HG02840 (cell line): ENCODE results near the gene PFKFB3.
"Not testable (repeated sequence)": the region's sequence is repeated elsewhere in the genome, so short reads cannot be mapped to it uniquely, and the experiment has no call there.

ENCODE experiments used
- ATAC-seq: cut with Tn5 transposase; IDR thresholded peaks from one replicate; pipeline ENCODE4 v1.9.1; 2021; ENCODE audit warnings: mild to moderate bottlenecking, moderate library complexity, moderate number of reproducible peaks; ENCODE audit not compliant: unreplicated experiment, low FRiP score

PFKFB3 gene

DNA sequence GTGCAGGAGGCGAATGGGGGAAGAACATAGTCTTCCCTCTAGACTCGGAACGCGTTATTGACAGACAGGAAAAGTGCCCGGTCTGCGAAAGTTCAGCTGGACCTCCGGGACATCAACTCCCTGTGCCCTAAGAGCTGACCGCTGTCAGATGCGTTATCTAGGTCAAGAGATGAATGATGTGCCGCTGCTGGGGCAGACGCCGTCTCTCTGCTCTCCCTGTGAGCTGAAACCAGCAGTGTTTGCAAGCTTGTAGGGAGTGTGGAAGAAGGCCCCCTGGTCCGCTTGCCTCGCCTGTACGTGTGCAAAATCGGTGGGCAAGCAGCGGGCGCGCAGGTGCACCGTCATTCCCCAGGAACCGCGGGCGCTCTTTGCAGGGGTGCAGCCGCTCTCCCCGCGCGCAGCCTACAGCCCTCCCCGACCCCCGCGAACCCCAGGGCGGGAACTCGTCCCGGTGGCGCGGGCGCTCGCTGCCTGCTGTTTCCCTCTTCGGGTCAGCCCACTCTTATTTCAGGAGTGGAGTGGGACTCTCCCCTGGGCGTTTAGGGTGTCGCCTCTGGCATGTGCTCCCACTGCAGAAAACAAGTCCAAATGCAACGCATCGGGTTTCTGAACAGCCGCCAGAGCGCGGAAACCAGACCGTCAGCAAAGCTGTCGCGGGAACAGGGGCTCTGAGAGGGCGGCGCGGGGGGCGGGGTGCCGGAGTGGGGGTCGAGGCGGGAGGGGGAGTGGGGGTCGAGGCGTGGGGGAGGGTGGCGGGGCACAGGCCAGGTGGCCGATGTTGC is 1.8 kb upstream of the PFKFB3 start:
- ATAC-seq: no peak

GRCh38 chr10:6201516-6201975 is 1.2 kb upstream of the PFKFB3 start:
- ATAC-seq: peak; percentile 30

- peak; percentile 0 for ATAC-seq
Observed at GRCh38 chr10:6202098-6202683, 541 bp upstream of the PFKFB3 start.

- peak; percentile 41 for ATAC-seq
Observed at GRCh38 chr10:6203331-6204062, 765 bp downstream of the PFKFB3 start.

GRCh38 chr10:6204063-6204340 is 1.3 kb downstream of the PFKFB3 start:
- no peak for ATAC-seq

- no peak for ATAC-seq
Observed at GRCh38 chr10:6204341-6205191, 1.8 kb downstream of the PFKFB3 start.

- not testable (repeated sequence) for ATAC-seq
Observed at GRCh38 chr10:6206486-6206885, 3.8 kb downstream of the PFKFB3 start.

DNA sequence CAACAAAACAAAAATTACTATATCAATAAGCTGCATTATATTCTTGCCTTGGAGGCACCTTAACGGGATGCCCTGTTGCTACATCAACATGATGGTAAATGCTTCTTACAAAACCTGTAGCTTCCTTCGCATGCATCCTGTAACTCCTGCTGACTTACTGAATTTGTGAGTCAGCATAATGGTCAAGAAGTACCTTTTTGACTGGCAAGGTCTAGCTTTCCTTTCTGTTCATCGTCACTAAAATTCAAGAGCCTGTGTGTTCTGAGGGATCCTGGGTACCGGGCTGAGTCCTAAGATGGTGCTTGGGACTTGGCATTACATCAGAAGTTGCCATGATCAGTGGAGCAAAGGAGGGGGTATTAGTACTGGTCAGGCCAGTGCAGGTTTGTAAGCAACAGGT is 4.9 kb downstream of the PFKFB3 start:
- no peak for ATAC-seq

- no peak for ATAC-seq
Observed at GRCh38 chr10:6208799-6209235, 6.1 kb downstream of the PFKFB3 start.

DNA sequence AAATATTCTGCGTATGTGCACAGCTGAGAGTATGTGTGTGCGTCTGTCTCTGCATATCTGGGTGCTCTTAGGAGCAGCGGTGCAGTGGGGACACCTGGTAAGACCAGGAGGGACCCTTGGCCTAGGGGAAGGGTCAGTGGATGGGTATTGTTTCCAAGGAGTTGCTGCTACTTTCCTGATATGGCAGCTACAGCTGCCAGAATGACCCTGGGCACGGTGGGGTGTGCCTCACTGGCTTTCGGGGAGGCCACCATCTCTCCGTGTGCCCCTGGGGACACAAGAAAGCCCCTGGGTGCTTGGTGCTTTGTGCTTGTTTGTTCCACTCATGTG is 8.6 kb downstream of the PFKFB3 start:
- no peak for ATAC-seq

- ATAC-seq: no peak
Observed at GRCh38 chr10:6211671-6212635, 9.2 kb downstream of the PFKFB3 start.

- ATAC-seq: no peak
Observed at GRCh38 chr10:6212806-6213205, 10.1 kb downstream of the PFKFB3 start.

GRCh38 chr10:6213257-6213905 is 10.6 kb downstream of the PFKFB3 start:
- ATAC-seq: no peak

DNA sequence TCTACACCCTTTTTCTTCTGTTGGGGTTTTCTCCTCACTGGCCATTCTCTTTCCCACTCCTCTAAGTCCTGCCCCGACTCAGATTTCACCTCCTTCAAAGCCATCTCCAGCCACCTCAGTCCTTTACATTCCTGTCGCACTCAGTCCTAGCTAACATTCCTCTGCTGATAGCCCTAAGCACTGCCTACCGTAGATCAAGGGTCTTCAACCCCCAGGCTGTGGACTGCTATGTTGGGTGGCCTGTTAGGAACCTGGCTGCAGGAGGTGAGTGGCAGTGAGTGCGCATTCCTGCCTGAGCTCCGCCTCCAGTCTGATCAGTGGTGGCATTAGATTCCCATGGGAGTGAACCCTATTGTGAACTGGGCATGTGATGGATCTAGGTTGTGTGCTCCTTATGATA is 11.2 kb downstream of the PFKFB3 start:
- no peak for ATAC-seq

GRCh38 chr10:6214612-6215011 is 11.9 kb downstream of the PFKFB3 start:
- ATAC-seq: no peak

- no peak for ATAC-seq
Observed at GRCh38 chr10:6215241-6215640, 12.5 kb downstream of the PFKFB3 start.

GRCh38 chr10:6215683-6216484 is 13.2 kb downstream of the PFKFB3 start:
- no peak for ATAC-seq

DNA sequence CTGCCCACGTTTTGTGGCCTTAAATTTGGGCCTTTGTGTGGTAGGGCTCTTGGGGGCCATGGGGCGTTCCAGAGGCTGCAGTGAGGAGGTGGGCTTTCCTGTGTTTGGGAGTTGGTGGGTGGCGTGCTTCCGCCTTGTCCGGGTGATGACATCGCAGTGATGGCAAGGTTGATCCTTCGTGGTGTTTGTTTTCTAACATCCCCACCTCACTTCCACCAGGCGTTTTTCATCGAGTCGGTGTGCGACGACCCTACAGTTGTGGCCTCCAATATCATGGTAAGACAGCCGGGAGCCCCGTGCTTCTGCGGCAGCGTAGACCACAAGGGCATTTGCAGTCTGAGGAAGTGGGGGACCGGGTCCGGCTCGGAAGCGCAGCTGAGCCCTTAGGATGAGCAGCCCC is 14.2 kb downstream of the PFKFB3 start:
- ATAC-seq: no peak
